HG03097 (cell line): Measurements from ENCODE around the gene MBNL1.
"Not testable (repeated sequence)": the region's sequence is repeated elsewhere in the genome, so short reads cannot be mapped to it uniquely, and the experiment has no call there.

Source experiments
- ATAC-seq: cut with Tn5 transposase; IDR thresholded peaks from one replicate; pipeline ENCODE4 v1.9.1; 2021; ENCODE audit not compliant: unreplicated experiment, low FRiP score

Gene MBNL1

GRCh38 chr3:152436707-152437590, 168.2 kb downstream of the MBNL1 start:
- ATAC-seq = no peak

DNA sequence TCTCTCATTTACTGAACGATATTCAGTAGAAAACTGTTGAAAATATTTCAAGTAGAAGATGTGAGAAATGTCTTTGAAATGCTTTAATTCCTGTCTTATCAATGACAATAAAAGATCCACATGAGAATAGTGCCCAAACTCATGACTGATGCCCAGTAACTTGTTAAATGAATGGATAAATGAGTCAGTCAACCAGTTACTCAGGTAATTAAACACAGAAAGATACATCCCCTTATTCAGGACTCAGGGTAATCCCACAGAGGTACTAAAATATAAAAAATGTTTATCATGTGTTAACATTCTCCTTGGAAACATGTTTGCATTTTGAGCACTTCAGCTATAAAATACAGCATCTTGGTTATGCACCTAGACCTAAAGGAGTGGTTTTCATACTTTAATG, 169.5 kb downstream of the MBNL1 start:
- ATAC-seq = no peak

GRCh38 chr3:152438706-152439105, 170.0 kb downstream of the MBNL1 start:
- no peak for ATAC-seq

DNA sequence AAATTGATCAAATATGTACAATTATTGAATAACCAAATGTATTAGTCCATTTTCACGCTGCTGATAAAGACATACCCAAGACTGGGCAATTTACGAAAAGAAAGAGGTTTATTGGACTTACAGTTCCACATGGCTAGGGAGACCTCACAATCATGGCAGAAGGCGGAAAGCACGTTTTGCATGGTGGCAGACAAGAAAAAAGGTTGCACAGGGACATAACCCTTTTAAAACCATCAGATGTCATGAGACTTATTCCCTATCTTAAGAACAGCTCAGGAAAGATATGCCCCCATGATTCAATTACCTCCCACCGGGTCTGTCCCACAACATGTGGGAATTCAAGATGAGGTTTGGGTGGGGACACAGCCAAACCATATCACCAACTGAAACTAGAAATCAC, 171.5 kb downstream of the MBNL1 start:
- ATAC-seq = not testable (repeated sequence)

DNA sequence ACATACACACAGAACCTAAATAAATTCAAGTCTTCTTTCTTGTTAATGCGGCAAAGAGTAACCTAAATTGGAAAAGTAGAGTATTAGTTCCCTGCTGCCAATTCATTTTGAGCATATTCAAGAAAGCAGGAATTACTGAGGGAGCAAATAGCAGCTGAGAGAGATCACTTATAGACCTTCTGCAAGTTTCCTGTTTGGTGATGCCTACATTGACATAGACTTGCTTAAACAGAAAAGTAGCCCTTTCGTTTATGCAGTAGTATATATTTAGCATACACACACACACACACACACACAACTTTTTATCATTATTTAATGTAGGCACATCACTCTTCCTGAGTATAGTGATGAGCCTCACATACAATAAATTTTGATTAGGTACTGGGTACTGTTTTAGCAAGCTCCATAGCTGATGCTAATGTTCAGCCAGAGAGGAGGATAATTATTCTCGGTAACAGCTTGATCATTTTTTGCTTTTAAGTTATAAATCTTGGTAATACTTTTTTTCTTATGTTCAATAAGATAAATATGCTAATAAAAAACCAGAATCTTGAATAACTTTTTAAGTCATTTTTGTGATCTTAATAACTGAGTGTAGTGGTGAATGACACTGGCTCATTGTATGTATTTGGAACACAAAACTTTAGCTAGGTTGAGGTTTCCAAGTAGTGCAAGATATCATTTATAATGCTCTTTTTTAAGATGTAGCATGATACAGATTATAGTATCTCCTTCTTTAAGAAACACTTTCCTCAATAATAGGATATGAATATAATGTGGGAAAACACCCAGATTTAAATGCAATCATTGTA, 174.7 kb downstream of the MBNL1 start:
- no peak for ATAC-seq

GRCh38 chr3:152444029-152444641, 175.4 kb downstream of the MBNL1 start:
- ATAC-seq = no peak

DNA sequence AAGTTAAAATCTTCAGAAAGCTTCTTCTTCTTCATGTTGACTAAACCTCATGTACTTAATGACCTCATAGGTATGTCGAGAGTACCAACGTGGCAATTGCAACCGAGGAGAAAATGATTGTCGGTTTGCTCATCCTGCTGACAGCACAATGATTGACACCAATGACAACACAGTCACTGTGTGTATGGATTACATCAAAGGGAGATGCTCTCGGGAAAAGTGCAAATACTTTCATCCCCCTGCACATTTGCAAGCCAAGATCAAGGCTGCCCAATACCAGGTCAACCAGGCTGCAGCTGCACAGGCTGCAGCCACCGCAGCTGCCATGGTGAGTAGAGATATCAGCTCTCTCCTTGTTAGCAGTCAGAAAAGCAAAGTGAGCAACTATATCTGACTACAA, 176.5 kb downstream of the MBNL1 start:
- ATAC-seq = no peak

DNA sequence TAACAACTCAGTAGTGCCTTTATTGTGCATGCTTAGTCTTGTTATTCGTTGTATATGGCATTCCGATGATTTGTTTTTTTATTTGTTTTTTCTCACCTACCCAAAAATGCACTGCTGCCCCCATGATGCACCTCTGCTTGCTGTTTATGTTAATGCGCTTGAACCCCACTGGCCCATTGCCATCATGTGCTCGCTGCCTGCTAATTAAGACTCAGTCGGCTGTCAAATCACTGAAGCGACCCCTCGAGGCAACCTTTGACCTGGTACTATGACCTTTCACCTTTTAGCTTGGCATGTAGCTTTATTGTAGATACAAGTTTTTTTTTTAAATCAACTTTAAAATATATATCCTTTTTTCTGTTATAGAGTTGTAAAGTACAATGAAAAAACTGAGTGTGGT, 177.8 kb downstream of the MBNL1 start:
- ATAC-seq = no peak

DNA sequence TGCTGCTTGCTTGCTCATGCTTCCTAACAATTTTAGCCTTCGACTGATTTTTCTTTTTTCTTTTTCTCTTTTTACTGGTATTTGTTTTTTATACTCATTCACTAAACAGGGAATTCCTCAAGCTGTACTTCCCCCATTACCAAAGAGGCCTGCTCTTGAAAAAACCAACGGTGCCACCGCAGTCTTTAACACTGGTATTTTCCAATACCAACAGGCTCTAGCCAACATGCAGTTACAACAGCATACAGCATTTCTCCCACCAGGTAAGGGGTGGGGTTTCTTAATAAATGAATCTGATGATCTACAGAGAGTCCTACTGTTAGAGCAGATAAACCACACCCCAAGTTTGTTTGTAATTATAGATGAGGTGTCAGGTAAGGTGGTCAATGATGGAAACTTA, 178.8 kb downstream of the MBNL1 start:
- ATAC-seq = no peak

- no peak for ATAC-seq
These were observed 179.4 kb downstream of the MBNL1 start for GRCh38 chr3:152448091-152448490.

DNA sequence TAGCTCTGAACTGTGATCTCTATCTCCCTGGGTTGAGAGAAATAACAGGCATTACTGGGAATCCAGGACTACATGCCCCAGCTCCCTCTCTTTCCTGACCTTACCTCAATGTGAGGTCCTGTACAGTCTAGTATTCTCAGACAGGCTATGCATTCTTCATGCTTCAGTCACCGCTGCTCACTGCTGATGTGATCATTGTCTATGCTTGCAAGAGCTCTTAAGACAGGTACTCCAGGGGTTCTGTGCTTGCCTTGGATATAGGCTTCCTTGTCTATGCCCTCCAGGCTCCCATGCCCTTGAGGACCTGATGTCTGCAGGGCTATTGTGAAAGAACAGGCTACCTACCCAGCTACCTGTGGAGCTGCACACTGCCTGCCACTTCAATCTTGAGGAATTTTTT, 183.6 kb downstream of the MBNL1 start:
- ATAC-seq = no peak

DNA sequence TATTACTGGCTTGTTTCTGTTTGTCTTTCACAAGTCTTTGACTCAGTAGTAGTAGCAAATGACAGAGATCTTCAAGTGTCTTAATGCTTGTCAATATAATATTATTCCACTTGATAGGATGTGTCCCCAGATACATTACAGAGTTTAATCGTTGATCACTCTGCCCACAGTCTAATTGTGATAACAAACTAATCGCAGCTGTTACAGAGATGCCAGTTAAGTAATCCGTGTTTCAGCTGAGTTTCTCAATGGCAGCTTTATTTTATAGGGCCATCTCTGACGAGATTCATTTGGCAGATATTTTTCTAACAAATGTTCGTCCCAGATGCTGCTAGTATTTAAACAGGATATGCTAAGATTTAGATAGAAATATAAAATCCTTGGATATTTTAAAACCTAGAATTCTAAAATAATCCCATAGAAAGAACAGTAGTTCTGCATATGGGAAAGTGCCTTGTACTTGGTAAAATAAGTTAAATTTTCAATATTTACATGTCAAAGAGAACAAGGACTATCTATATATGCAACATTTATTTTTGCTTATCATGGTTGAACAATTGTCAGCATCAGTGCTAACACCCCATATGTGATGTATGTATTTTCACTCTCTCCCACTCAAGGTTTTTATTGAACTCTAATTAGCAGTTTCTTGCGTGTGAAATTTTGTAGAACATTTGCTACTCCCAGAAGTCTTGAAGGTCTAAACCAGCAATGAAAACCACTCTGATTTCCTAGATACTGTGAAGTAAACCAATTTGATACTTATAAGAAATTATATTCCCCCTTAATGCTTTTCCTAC, 185.5 kb downstream of the MBNL1 start:
- ATAC-seq = no peak

- ATAC-seq = no peak
These were observed 187.3 kb downstream of the MBNL1 start for GRCh38 chr3:152455989-152456388.

- ATAC-seq = no peak
These were observed 189.0 kb downstream of the MBNL1 start for GRCh38 chr3:152457500-152458375.

DNA sequence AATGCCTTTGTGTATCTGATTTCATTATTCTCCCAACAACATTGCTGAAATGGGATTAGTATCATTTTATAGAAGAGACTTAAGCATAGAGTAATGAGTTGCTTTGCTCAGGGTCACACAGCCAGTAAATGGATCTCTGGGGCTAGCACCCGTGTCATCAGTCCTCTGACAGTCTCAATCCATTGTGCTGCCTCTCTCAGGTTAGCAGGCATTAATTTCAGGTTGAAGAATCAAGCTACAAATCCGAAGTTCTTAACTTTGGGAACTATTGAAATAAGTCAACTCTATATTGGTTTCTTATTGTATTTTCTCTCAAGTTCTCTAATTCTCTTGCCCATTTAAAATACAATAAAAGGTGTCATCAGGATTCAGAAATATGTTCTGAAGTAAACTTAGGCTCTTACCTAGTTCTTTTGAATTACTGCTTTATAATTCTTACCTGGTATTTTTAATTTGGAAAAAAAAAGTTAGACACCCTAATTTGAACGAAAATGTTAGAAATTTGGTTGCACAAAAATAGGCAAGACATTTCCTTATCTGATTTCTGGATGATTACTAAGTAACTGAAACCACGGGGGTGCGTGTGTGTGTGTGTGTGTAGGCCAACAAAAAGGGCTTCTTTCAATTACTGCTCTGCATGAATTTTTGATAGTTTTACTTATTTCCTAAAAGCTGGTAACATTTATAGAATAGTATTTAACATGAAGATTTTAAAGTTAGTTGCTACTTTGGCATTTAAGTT, 189.8 kb downstream of the MBNL1 start:
- ATAC-seq = no peak

GRCh38 chr3:152459118-152459515, 190.4 kb downstream of the MBNL1 start:
- ATAC-seq = no peak

GRCh38 chr3:152459572-152459971, 190.8 kb downstream of the MBNL1 start:
- no peak for ATAC-seq

GRCh38 chr3:152460936-152461335, 192.2 kb downstream of the MBNL1 start:
- no peak for ATAC-seq

DNA sequence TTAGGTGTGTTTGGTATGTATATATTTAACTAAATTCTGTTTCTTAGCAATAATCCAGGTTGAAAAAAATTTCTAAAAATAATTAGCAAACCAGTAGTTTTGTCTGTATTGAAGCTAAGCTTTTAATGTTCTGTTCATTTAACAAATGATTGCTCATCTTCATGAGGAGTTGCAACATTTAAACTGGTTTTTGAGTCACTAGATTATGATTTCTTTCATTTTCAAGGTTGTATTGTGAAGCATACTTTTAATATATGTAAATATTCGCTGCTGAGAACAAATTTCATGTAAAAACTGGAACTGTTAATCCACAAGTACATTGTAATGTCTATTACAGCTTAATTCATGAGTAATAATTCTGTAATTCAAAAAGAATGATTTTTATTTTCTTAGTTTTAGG, 192.7 kb downstream of the MBNL1 start:
- ATAC-seq = no peak
